Measurements from ENCODE around the gene PPWD1. TPM values are rescaled to one million over a fixed set of nuclear protein-coding genes. Genes with fewer than 3 reads are reported as not detected.
"Not testable (repeated sequence)": the region's sequence is repeated elsewhere in the genome, so short reads cannot be mapped to it uniquely, and the experiment has no call there.

PPWD1 gene
- total and polyA plus RNA-seq, 4 experiments from 2014 or later = 36.4 to 104 (median 74.1) TPM

DNA sequence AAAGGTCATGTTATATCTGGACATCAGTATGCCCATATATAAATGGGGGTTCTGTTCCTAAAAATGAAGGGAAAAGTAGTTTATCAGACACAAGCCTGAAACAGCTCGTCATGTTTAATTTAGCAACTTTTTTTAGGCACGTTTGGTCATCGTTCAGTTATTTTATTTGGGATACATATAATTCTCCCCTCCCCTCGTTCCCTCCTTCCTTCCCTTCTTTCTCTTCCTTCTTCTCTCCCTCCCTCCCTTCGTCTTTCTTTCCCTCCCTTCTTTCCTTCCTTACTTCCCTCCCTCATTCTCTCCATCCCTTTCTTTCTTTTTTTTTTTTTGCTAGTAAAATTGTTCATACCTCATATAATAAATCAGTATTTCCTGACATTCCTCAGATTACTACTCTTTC, 3.4 kb downstream of the PPWD1 start:
- no peaks in the 10 kb centered on the region for H3K9me3 Mint-ChIP-seq
- peaks cover 31 to 57% (median 44%) of the 10 kb centered on the region in 4 donors for H3K4me1 Mint-ChIP-seq
- ChIA-PET POLR2A (ENCODE audit: partially characterized antibody) (interaction anchor here (0.6 kb wide), 1 partner anchor 32 kb away, joined by 4 read pairs; no protein-coding TSS in a partner anchor), CTCF (ENCODE audit: partially characterized antibody) (no interaction called here)
- Histone ChIP-seq H3K4me1 (ENCODE audit: insufficient read depth, low read length) (peaks cover 47% of the 10 kb centered on the region), H3K36me3 (ENCODE audit: insufficient read depth, low read length) (peaks cover 11% of the 10 kb centered on the region), H3K9me3 (ENCODE audit: control insufficient read depth in 1 of 2, low read length in 2 of 2) (no peaks in the 10 kb centered on the region), H3K4me3 (ENCODE audit: low read length in 2 of 2) (no peak overlapping the region), H3K27me3 (ENCODE audit: insufficient read depth, low read length) (no peaks in the 10 kb centered on the region), H3K27ac (ENCODE audit: low read depth, low read length) (no peak overlapping the region)
- H3K36me3 Mint-ChIP-seq = peaks cover 9 to 34% of the 10 kb centered on the region in 2 donors
- peak overlapping the region in 2 of 7 donors; percentile 38 to 75 for H3K27ac Mint-ChIP-seq
- H3K27me3 Mint-ChIP-seq = no peaks in the 10 kb centered on the region
- intact Hi-C loops (cut with micrococcal nuclease) = no loop called here
- H3K4me3 Mint-ChIP-seq = peak overlapping the region in 2 of 8 donors; percentile 31 to 48
- no peak for DNase-seq

DNA sequence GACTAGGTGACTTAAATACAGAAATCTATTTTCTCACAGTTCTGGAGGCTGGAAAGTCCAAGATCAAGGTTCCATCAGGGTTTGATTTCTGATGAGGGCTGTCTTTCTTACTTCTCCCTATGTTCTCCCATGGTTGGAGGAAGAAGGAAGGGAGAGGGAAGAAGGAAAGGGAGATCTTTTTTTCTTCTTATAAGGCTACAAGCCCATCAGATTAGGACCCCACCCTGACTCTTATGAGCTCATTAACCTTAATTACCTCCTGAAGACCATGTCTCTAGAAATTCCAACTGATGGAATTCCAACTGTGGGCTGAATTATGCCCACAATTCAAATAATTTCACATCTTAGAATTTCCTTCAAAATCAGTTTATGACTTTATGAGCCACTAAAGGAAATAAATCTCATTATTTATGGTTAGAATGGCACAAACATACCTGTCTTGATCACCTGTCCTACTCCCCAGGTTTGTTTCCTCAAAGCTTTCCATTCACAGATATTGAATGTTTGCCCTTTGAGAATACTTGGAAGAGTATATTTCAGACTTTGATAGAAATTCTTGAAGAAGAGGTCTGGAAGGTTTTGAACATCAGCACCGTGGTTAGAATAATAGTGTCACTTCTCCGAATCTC, 7.6 kb downstream of the PPWD1 start:
- Histone ChIP-seq H3K4me1 (ENCODE audit: insufficient read depth, low read length) (peaks cover 17% of the 10 kb centered on the region), H3K27ac (ENCODE audit: low read depth, low read length) (no peak overlapping the region), H3K4me3 (ENCODE audit: low read length in 2 of 2) (no peak overlapping the region), H3K9me3 (ENCODE audit: control insufficient read depth in 1 of 2, low read length in 2 of 2) (no peaks in the 10 kb centered on the region), H3K27me3 (ENCODE audit: insufficient read depth, low read length) (no peaks in the 10 kb centered on the region), H3K36me3 (ENCODE audit: insufficient read depth, low read length) (peaks cover 11% of the 10 kb centered on the region)
- Mint-ChIP-seq H3K36me3 (peaks cover 33 to 50% of the 10 kb centered on the region in 2 donors), H3K27ac (no peak overlapping the region), H3K27me3 (no peaks in the 10 kb centered on the region), H3K9me3 (no peaks in the 10 kb centered on the region), H3K4me3 (no peak overlapping the region), H3K4me1 (peaks cover 34 to 45% (median 38%) of the 10 kb centered on the region in 4 donors)
- no peak for DNase-seq
- intact Hi-C loops (cut with micrococcal nuclease) = no loop called here
- ChIA-PET CTCF (ENCODE audit: partially characterized antibody) (no interaction called here), POLR2A (ENCODE audit: partially characterized antibody) (interaction anchor here (1.2 kb wide), 1 partner anchor 8 kb away, joined by 3 read pairs; the partner anchor contains the start of genes CENPK and PPWD1)

DNA sequence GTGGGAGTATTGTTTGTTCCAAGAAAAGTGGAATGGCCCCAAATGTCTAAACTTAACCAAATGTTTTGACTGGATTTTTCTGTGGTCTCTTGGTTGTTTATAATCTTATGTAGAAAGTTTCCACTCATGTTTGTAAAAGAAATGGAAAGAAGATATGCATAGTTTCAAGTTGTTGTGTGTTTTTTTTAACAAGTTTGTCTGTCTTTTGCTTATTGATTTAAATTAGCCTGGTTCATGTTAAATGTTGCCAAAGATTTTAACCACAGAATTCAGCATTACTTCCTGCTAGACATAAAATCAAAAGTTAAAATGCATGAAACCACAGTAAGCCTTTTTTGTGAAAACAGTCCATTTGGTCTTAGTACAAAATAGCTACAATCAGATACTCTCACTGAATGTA, 14.0 kb downstream of the PPWD1 start:
- Histone ChIP-seq H3K27me3 (ENCODE audit: insufficient read depth, low read length) (no peaks in the 10 kb centered on the region), H3K4me1 (ENCODE audit: insufficient read depth, low read length) (no peaks in the 10 kb centered on the region), H3K4me3 (ENCODE audit: low read length in 2 of 2) (no peak overlapping the region), H3K27ac (ENCODE audit: low read depth, low read length) (no peak overlapping the region), H3K36me3 (ENCODE audit: insufficient read depth, low read length) (peaks cover 28% of the 10 kb centered on the region), H3K9me3 (ENCODE audit: control insufficient read depth in 1 of 2, low read length in 2 of 2) (no peaks in the 10 kb centered on the region)
- DNase-seq = no peak
- H3K9me3 Mint-ChIP-seq = no peaks in the 10 kb centered on the region
- H3K36me3 Mint-ChIP-seq = peaks cover 55 to 72% of the 10 kb centered on the region in 2 donors
- CTCF ChIA-PET (ENCODE audit: partially characterized antibody) = no interaction called here
- POLR2A ChIA-PET (ENCODE audit: partially characterized antibody) = interaction anchor here (1.9 kb wide), 1 partner anchor 14 kb away, joined by 8 read pairs; the partner anchor contains the start of genes CENPK and PPWD1
- intact Hi-C loops (cut with micrococcal nuclease) = no loop called here
- H3K27ac Mint-ChIP-seq = peak overlapping the region in 3 of 7 donors; percentile 30 to 64 (median 60)
- peaks cover 29 to 42% (median 32%) of the 10 kb centered on the region in 4 donors for H3K4me1 Mint-ChIP-seq
- H3K4me3 Mint-ChIP-seq = no peak overlapping the region
- no peaks in the 10 kb centered on the region for H3K27me3 Mint-ChIP-seq

DNA sequence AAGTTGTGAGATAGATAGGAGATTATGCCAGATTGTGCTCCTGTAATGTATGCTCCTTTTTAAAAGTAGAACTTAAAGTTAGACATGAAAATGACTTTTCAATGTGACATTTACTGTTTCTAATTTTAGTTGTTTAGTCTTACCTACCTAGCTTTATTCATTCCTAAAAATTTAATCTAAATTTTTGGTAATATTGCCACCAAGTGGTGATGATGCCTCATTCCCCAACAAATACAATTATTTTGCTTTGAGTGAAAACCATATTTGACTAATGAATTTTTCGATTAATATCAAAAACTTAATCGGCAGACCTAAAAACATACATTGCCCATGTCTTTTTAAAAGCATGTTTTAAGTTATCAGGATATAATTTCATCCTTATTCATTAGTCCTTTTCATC, 25.6 kb downstream of the PPWD1 start:
- Histone ChIP-seq H3K27ac (ENCODE audit: low read depth, low read length) (no peak overlapping the region), H3K9me3 (ENCODE audit: control insufficient read depth in 1 of 2, low read length in 2 of 2) (no peaks in the 10 kb centered on the region), H3K4me1 (ENCODE audit: insufficient read depth, low read length) (no peaks in the 10 kb centered on the region), H3K27me3 (ENCODE audit: insufficient read depth, low read length) (no peaks in the 10 kb centered on the region), H3K36me3 (ENCODE audit: insufficient read depth, low read length) (peaks cover 46% of the 10 kb centered on the region), H3K4me3 (ENCODE audit: low read length in 2 of 2) (no peak overlapping the region)
- H3K4me1 Mint-ChIP-seq = peaks cover 0 to 2% (median under 1%) of the 10 kb centered on the region in 4 donors
- no peaks in the 10 kb centered on the region for H3K9me3 Mint-ChIP-seq
- H3K27ac Mint-ChIP-seq = no peak overlapping the region
- no peak for DNase-seq
- H3K4me3 Mint-ChIP-seq = no peak overlapping the region
- intact Hi-C loops (cut with micrococcal nuclease) = loop anchor here (5.0 kb wide), 1 partner anchor 34 kb away; the partner anchor contains the start of gene TRIM23
- ChIA-PET CTCF (ENCODE audit: partially characterized antibody) (no interaction called here), POLR2A (ENCODE audit: partially characterized antibody) (interaction anchor here (2.7 kb wide), 1 partner anchor 26 kb away, joined by 9 read pairs; the partner anchor contains the start of genes CENPK and PPWD1)
- H3K27me3 Mint-ChIP-seq = no peaks in the 10 kb centered on the region
- peaks cover 31 to 55% of the 10 kb centered on the region in 2 donors for H3K36me3 Mint-ChIP-seq

DNA sequence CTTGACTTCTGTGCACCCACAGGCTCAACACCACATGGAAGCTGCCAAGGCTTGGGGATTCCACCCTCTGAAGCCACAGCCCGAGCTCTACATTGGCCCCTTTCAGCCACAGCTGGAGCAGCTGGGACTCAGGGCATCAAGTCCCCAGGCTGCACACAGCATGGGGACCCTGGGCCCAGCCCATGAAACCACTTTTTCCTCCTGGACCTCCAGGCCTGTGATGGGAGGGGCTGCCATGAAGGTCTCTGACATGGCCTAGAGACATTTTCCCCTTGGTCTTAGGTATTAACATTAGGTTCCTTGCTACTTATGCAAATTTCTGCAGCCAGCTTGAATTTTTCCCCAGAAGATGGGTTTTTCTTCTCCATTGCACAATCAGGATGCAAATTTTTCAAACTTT, 38.7 kb downstream of the PPWD1 start:
- H3K4me3 ChIP-seq (ENCODE audit: low read length in 2 of 2); POLR2A ChIA-PET (ENCODE audit: partially characterized antibody); H3K9me3 ChIP-seq (ENCODE audit: control insufficient read depth in 1 of 2, low read length in 2 of 2); H3K4me1 ChIP-seq (ENCODE audit: insufficient read depth, low read length); intact Hi-C loops (cut with micrococcal nuclease); H3K27me3 ChIP-seq (ENCODE audit: insufficient read depth, low read length); H3K4me3 Mint-ChIP-seq; H3K27ac ChIP-seq (ENCODE audit: low read depth, low read length); CTCF ChIA-PET (ENCODE audit: partially characterized antibody); H3K9me3 Mint-ChIP-seq; H3K27me3 Mint-ChIP-seq; DNase-seq: not testable (repeated sequence)
- H3K36me3 ChIP-seq (ENCODE audit: insufficient read depth, low read length) = peaks cover 38% of the 10 kb centered on the region
- Mint-ChIP-seq H3K27ac (peak overlapping the region in 1 of 7 donors; percentile 25), H3K36me3 (peaks cover 70 to 76% of the 10 kb centered on the region in 2 donors), H3K4me1 (peaks cover 6 to 16% (median 9%) of the 10 kb centered on the region in 4 donors)

DNA sequence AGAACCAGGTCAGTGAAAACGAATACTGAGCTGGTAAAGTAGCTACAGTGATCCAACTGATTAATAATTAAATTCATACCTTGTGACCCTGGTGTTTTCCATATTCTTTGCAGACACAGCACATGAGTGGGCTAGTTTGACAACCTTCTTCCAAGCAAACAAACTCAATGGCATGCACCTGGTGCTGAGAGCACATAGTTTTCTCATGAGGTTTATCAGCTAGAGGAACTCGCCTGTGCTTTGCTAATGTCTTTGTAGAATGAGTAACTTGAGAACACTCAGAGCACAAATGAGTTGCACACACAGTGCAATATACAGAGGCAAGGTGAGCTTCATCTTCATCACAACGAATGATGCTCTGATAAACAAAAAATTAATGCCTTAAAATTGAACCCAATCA, 48.4 kb downstream of the PPWD1 start:
- Histone ChIP-seq H3K27ac (ENCODE audit: low read depth, low read length) (no peak overlapping the region), H3K4me3 (ENCODE audit: low read length in 2 of 2) (no peak overlapping the region), H3K27me3 (ENCODE audit: insufficient read depth, low read length) (no peaks in the 10 kb centered on the region), H3K9me3 (ENCODE audit: control insufficient read depth in 1 of 2, low read length in 2 of 2) (no peaks in the 10 kb centered on the region), H3K36me3 (ENCODE audit: insufficient read depth, low read length) (peaks cover 68% of the 10 kb centered on the region), H3K4me1 (ENCODE audit: insufficient read depth, low read length) (no peaks in the 10 kb centered on the region)
- Mint-ChIP-seq H3K4me3 (no peak overlapping the region), H3K36me3 (peaks cover 57 to 69% of the 10 kb centered on the region in 2 donors), H3K27me3 (no peaks in the 10 kb centered on the region), H3K4me1 (peaks cover 5 to 13% (median 12%) of the 10 kb centered on the region in 4 donors), H3K9me3 (no peaks in the 10 kb centered on the region), H3K27ac (peak overlapping the region in 1 of 7 donors; percentile 57)
- no peak for DNase-seq
- ChIA-PET POLR2A (ENCODE audit: partially characterized antibody) (interaction anchor here (0.9 to 1.5 kb wide), 2 partner anchors 12 to 48 kb away, joined by 5 to 10 read pairs; partner anchors contain the start of genes CENPK, PPWD1 and TRIM23), CTCF (ENCODE audit: partially characterized antibody) (interaction anchor here (1.3 kb wide), 1 partner anchor 12 kb away, joined by 5 read pairs; the partner anchor contains the start of gene TRIM23)
- intact Hi-C loops (cut with micrococcal nuclease) = no loop called here

DNA sequence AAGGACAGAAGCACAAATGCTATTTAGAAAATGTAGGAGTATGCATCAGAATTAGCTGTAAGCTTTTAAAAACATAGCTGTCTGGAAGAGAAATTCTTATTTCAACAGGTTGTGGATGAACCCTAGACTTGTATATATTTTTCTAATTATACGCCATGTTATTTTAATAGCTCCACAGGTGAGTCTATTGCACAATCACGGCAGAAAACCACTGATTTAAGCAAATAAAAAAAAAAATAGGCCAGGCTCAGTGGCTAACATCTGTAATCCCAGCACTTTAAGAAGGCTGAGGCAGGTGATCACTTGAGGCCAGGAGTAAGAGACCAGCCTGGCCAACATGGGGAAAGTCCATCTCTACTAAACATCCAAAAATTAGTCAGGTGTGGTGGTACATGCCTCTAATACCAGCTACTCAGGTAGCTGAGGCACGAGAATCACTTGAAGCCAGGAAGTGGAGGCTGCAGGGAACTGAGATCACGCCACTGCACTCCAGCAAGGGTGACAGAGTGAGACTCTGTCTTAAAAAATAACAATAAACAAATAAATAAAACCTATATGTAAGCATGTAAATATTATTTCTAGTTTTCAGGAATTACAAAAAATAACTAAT, 49.3 kb downstream of the PPWD1 start:
- H3K27me3 ChIP-seq (ENCODE audit: insufficient read depth, low read length) = no peaks in the 10 kb centered on the region
- H3K36me3 ChIP-seq (ENCODE audit: insufficient read depth, low read length) = peaks cover 59% of the 10 kb centered on the region
- CTCF ChIA-PET (ENCODE audit: partially characterized antibody) = interaction anchor here (1.3 kb wide), 1 partner anchor 11 kb away, joined by 5 read pairs; the partner anchor contains the start of gene TRIM23
- no peak for DNase-seq
- Mint-ChIP-seq H3K36me3 (peaks cover 51 to 64% of the 10 kb centered on the region in 2 donors), H3K27me3 (no peaks in the 10 kb centered on the region), H3K4me1 (peaks cover 5 to 16% (median 12%) of the 10 kb centered on the region in 4 donors), H3K4me3 (no peak overlapping the region), H3K9me3 (no peaks in the 10 kb centered on the region), H3K27ac (no peak overlapping the region)
- POLR2A ChIA-PET (ENCODE audit: partially characterized antibody) = interaction anchor here (0.9 to 2.0 kb wide), 3 partner anchors 11 to 49 kb away, joined by 5 to 10 read pairs (median 7); partner anchors contain the start of genes CENPK, PPWD1 and TRIM23
- intact Hi-C loops (cut with micrococcal nuclease) = no loop called here
- no peaks in the 10 kb centered on the region for H3K4me1 ChIP-seq (ENCODE audit: insufficient read depth, low read length)
- no peaks in the 10 kb centered on the region for H3K9me3 ChIP-seq (ENCODE audit: control insufficient read depth in 1 of 2, low read length in 2 of 2)
- H3K4me3 ChIP-seq (ENCODE audit: low read length in 2 of 2) = no peak overlapping the region
- H3K27ac ChIP-seq (ENCODE audit: low read depth, low read length) = no peak overlapping the region
